Medulla oblongata (tissue), 1 donor: ENCODE measurements around the gene GAB2.

Experiments
- DNase-seq: peaks from one replicate; pipeline ENCODE4 v3.0.0-alpha.2; 2015; ENCODE audit errors: extremely low spot score

GAB2 gene

DNA sequence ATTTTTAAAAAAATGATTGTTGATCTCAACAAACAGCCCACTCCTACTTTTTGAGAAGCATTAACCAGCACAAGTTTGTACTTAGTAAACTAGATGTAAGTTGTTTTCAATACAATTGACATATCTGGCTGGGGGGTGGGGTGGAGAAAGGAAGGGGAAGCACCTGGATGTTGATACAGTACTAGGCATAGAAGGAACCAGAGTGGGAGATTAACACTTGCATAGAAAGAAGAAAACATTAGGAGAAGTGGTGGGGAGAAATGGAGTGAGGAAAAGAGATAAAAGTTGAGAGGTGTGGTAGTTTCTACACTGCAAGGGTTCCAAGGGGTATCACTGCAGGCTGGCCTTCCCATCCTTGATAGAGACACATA, 10.6 kb upstream of the GAB2 start:
- DNase-seq = no peak

GRCh38 chr11:78427615-78428265, 10.1 kb upstream of the GAB2 start:
- DNase-seq = peak; percentile 34

DNA sequence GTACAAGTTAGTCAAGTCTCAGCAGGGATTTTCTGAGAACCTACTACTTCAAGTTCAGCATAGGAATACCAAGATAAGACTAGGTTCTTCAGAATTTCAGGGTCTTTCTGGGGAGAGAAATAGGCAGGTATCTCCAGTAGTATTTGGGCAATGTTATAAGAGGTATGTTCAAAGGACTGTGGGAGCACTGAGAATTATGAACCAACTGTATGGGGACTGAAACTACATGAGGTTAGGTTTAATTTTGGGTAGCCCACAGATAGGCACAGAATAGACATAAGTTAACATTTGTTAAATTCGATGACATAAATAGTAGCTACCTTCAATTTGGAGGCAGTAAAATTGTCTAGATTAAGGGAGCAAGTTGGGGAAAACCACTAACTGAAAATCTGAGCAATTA, 9.2 kb upstream of the GAB2 start:
- DNase-seq = no peak

DNA sequence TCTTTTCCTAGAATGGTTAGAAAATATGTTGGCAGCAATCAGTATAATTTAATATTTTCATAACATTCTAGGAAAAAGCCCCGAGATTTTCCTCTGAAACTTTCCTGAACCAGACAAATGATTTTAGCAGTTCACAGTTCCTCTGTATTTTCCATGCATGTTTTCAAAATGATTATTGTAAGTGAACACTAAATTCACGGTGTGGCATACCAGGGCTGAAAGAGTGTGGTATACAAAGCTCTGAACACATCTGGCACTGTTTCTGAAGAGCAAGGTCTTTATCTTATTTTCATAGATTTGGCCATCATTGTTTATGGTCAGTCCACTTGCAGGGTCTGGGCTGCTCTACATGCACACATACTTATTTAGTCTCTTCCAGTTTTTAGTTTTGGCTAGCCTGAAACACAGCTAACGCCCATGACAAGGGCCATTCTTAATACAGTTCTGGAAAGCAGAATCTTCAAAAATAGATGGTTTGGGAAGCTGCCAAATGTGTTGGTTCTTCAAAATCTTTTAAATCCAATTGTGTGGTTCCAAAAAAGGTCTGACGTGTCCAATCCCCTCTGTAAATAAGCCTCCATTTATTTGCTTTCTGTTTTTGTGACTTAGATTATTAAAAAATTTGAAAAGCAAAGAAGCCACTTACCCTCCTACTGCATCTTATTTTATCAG, 7.9 kb upstream of the GAB2 start:
- DNase-seq = peak; percentile 41

DNA sequence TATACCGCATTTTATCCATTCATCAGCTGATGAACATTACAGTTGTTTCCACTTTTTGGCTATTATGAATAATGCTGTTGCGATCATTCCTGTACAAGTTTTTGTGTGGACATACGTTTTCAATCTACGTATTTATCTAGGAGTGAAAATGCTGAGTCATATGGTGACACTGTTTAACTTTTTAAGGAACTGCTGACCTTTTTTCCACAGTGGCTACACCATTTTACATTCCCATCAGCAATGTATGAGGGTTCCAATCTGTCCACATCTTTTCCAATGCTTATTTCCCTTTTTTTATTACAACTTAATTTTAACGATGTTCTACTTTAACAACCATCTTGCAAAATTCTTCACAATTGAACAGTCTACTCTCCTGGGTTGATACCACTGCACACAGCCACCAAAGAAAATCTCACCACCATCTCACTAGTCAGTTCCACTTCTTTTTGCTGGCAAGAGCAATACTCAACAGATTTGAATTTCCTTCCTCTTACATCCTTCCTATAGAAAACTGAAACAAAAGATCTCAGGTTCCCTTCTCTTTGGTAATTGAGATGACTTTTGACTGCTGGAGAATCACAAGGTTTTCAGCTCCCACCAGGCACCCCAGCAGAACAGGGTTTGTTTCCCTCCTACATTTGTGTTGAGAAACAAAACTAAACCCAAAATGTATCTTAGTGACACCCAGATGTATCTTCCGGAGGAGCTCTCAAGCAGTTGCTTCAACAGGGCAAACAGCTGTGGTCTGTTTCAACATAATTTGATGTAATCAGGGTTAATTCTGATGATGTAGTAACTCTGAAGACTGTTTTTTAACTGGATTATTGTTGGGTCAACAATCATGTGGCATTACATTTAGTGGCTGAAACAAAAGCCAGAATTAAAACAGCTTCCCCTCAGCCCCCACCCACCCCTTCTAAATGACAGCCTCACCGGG, 7.0 kb upstream of the GAB2 start:
- DNase-seq = peak; percentile 67

DNA sequence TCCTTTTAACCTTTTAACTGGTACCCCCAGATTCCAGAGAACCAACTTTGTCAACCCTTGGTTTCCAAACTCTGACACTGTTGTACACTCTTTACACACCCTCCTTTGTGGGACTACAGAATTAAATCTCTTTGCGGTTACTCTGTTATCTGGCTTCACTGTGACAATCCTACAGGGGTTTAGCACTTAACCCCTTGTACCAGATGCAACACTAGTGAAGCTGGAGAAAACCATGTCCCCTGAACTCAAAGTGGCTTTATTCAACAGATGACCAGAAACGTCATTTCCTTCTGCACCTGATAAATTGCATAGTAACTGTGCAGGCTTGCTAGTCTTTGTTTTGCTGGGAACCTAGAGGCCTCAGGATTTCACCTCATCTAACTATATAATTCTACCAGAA, 5.6 kb upstream of the GAB2 start:
- DNase-seq = no peak

GRCh38 chr11:78420796-78421209, 3.2 kb upstream of the GAB2 start:
- DNase-seq = no peak

DNA sequence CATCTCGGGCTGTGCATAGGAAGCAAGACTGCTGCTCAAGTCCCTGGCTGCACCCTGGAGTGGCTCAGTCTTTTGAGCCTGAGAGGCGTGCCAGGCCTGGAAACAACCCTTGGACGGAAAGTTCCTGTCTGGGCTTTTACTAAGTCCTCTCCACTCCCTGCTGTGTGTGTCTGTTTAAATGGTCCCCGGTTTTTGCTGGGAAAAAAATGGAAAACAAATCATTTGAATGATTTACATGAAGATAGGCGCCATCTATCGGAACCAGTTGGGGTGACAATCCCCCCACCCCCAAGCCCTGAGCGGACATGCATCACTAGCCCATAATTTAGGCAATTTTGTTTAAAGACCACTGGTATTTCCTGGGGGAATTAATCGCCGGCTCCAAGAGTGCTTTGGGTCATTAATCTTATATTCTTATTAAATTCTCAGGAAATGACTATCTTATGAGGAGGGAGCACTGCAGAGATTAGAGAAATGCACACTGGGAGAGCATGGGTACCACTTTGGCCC, 2.7 kb upstream of the GAB2 start:
- peak; percentile 91 for DNase-seq

- DNase-seq = peak; percentile 50
Observed at GRCh38 chr11:78419327-78419726, 1.7 kb upstream of the GAB2 start.

GRCh38 chr11:78418584-78419211, 1.1 kb upstream of the GAB2 start:
- DNase-seq = peak; percentile 57

DNA sequence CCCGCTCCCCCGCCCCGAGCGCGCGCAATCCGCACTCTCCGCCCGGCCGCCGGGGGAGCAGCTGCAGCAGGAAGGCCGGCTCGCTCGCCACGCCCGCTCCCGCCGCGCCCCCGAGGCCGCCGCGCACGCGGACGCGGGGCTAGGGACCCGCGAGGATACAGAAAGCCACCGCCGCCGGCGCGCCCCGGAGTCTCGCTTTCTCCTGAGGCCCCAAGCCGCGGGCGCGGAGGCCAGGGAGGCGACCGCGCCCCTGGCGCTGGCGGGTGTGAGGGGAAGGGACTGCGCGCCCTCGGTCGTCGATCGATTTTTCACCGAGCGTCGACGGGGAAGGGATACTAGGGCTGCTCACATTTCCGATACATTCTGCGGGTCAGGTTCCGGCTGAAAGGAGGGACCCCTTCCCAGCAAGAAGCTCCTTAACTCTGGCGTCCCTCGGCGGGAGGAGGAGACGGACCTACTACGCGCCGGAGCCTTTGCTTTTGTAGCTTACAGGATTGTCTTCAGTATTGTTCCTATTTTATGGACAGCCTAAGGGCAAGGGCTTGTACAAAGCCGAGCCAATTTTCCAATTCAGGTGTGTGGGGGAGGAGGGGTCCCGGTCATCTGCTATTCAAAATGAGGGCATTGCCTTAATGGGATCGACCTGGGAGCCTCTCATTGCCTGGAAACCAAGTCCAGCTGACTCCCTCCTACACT, 416 bp upstream of the GAB2 start:
- DNase-seq = peak; percentile 92

DNA sequence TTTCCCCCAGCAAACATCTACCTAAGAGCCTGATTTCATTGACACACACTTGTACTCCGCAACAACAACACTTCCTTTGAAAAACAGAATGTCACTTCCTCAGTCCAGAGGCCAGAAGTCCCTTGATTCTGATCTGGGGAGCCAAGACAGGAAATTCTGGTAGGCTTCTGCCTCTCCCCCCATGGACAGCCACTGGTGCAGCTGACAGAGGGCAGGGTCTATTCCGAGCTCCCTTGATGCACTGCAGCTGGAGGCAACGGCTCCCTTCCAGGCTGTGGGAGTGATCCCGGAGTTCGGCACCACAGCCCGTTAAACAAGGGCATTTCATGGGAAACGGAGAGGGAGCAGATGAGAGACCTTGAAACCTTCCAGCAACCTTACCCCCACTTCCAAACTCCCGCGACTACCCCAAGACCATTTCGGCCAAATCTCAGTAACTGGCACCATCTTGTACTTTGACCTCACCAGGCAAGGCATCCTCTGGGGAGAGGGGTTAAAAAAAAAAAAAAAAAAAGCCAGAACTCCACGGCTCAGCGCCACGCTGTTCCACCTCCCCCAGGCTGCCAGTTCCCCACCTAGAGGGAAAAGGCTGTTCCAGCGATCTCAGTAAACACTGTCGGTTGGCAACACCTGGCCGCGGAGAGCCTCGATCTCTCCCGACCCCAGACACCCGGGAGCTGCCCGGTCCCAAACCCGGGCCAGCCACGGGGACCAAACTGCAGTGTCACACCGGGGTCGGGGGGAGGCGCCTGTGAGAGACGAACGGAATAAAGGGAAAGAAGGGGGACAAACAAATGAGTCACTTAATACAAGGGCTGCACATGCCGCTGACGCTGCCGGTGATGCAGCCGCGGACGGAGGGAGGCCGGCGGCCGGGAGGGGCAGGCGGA, 1.1 kb downstream of the GAB2 start:
- peak; percentile 91 for DNase-seq

DNA sequence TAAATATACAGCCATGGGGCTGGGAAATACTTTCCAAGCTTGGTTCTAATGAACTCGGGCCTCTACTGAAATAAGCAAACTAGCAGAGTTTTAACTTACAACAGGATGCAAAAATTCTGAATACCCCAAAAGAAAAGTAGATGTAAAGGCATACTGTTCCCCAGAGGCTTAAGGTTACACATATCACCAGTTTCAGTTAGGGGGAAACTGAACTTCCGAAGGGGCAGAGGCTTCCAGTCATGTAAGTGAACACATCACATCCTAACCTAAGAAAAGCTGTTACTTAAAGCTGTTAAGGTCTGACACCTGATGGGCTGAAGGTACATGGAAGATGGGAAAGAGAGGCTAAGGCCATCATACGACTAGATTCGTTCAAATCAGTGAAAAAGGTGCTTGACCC, 2.3 kb downstream of the GAB2 start:
- no peak for DNase-seq

DNA sequence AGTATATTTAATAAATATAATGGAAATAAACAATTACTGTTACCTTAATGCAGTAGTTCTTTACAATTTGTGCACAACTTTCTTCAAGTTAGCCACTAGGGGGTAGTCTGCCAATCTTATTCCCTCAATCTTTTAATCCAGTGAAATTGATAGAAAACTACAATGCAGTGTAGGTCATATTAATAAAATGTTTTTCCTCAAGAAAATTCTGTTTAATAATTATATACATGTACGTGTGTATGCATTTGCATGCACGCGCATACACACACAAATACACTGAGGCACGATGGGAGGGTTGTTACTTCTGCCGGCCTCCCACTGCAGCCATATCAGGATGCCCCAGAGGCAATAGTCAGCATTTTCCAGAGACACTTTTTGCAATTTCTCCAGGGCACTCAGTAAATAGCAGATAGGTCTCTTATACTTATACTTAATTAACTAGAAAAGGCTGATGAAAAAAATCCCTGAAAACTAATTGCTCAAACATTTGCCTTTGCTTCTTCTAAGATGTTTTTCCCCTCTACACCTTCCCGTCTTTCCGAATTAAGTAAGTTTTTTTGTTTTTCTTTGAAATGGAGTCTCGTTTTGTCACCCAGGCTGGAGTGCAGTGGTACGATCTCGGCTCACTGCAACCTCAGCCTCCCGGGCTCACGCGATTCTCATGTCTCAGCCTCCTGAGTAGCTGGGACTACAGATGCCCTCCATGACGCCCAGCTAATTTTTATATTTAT, 3.1 kb downstream of the GAB2 start:
- DNase-seq = no peak

GRCh38 chr11:78408619-78409018, 9.0 kb downstream of the GAB2 start:
- no peak for DNase-seq

GRCh38 chr11:78406568-78407196, 10.9 kb downstream of the GAB2 start:
- DNase-seq = no peak

- DNase-seq = no peak
Observed at GRCh38 chr11:78405805-78406204, 11.8 kb downstream of the GAB2 start.

DNA sequence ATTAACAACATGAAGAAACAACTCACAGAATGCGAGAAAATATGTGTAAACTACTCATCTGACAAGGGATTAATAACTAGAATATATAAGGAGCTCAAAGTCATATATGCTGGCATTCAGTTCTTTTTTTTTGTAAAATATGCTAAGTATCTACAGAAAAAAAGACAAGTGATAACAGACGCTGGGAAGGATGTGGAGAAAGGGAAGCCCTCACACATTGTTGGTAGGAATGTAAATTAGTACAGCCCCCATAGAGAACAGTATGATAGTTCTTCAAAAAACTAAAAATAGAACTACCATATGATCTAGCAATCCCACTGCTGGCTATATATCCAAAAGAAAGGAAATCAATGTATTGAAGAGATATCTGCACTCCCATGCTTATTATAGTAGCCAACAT, 13.8 kb downstream of the GAB2 start:
- DNase-seq = no peak

- DNase-seq = no peak
Observed at GRCh38 chr11:78402847-78403246, 14.8 kb downstream of the GAB2 start.
